NCI-H2107 treated with DMSO at 0.1 percent for 48 hours (cell line): Measurements from ENCODE around the gene COL4A4.
"Not testable (repeated sequence)": the region's sequence is repeated elsewhere in the genome, so short reads cannot be mapped to it uniquely, and the experiment has no call there.

Source experiments
- DNase-seq: peaks from one replicate; lab custom pipeline; 2025; ENCODE audit not compliant: unreplicated experiment; lab: John Stamatoyannopoulos, UW

COL4A4 gene

GRCh38 chr2:227163998-227164762 lies at the start of gene COL4A4, which contains the start of gene COL4A3:
Gene COL4A4 (minus strand): TSS chr2:227164205. CDS start chr2:227147483, 16,722 bp downstream.
Gene COL4A3 (plus strand): TSS chr2:227164624. CDS start chr2:227164727, 103 bp downstream.
- peak; percentile 37 for DNase-seq

GRCh38 chr2:227207573-227207972 lies 43.6 kb upstream of the COL4A4 start:
- DNase-seq, result no peak

- DNase-seq, result no peak
These were observed 42.4 kb upstream of the COL4A4 start for GRCh38 chr2:227206406-227206805.

- DNase-seq, result no peak
These were observed 41.7 kb upstream of the COL4A4 start for GRCh38 chr2:227205701-227206100.

GRCh38 chr2:227204452-227204851 lies 40.4 kb upstream of the COL4A4 start:
- no peak for DNase-seq

GRCh38 chr2:227201771-227202170 lies 37.8 kb upstream of the COL4A4 start:
- DNase-seq, result no peak

- DNase-seq, result no peak
These were observed 34.9 kb upstream of the COL4A4 start for GRCh38 chr2:227198866-227199265.

- DNase-seq, result no peak
These were observed 30.2 kb upstream of the COL4A4 start for GRCh38 chr2:227194219-227194618.

GRCh38 chr2:227192491-227192890 lies 28.5 kb upstream of the COL4A4 start:
- no peak for DNase-seq

- DNase-seq, result no peak
These were observed 27.4 kb upstream of the COL4A4 start for GRCh38 chr2:227191367-227191766.

GRCh38 chr2:227188292-227188691 lies 24.3 kb upstream of the COL4A4 start:
- no peak for DNase-seq

- no peak for DNase-seq
These were observed 22.7 kb upstream of the COL4A4 start for GRCh38 chr2:227186751-227187150.

GRCh38 chr2:227185615-227186232 lies 21.7 kb upstream of the COL4A4 start:
- DNase-seq, result no peak

GRCh38 chr2:227183657-227184367 lies 19.8 kb upstream of the COL4A4 start:
- no peak for DNase-seq

- no peak for DNase-seq
These were observed 18.8 kb upstream of the COL4A4 start for GRCh38 chr2:227182765-227183164.

- no peak for DNase-seq
These were observed 16.8 kb upstream of the COL4A4 start for GRCh38 chr2:227180770-227181169.

- DNase-seq, result no peak
These were observed 16.1 kb upstream of the COL4A4 start for GRCh38 chr2:227179988-227180685.

GRCh38 chr2:227177592-227178336 lies 13.8 kb upstream of the COL4A4 start:
- DNase-seq, result no peak

GRCh38 chr2:227171779-227172178 lies 7.8 kb upstream of the COL4A4 start:
- not testable (repeated sequence) for DNase-seq

- DNase-seq, result peak; percentile 6
These were observed 822 bp upstream of the COL4A4 start for GRCh38 chr2:227164763-227165291.
